ENCODE results near the gene SLC2A11.

Gene SLC2A11

DNA sequence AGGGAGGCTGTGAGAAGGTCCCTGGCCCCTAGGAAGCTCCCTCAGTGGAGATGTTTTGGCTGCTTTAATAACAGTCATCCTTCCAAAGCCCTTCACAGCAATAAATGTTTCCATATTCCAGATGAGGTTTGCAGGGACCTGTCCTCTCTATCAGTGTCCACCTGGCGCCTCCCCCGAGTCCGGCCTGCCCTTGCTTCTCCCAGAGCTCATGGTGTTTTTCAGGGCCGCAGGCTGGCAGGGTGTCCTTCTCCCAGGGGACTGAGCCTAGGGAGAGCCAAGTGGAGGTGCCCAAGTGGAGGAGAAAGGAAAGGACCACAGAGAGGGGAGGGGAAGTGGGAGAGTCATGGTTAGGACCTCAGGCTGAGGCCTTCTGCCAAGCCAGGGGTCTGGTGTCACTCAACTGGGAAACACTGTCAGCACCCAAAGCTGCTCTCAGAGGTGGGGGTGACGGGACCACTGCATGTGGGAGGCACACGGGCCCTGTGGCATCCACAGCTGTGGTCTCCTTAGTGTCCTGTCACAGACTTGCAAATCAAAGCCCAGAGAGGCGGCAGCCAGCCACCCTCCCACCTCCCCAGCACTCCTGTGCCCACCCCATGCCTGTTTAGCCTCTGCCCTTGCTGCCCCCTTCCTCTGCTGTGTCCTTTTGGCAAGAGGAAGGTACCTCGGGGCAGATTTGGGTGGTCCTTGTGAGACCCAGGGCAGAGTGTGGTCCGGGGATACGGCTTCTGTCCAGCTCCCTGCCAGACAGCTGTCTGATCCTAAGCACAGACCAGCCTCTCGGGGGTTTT, 25.3 kb upstream of the SLC2A11 start:
- no peak for DNase-seq

DNA sequence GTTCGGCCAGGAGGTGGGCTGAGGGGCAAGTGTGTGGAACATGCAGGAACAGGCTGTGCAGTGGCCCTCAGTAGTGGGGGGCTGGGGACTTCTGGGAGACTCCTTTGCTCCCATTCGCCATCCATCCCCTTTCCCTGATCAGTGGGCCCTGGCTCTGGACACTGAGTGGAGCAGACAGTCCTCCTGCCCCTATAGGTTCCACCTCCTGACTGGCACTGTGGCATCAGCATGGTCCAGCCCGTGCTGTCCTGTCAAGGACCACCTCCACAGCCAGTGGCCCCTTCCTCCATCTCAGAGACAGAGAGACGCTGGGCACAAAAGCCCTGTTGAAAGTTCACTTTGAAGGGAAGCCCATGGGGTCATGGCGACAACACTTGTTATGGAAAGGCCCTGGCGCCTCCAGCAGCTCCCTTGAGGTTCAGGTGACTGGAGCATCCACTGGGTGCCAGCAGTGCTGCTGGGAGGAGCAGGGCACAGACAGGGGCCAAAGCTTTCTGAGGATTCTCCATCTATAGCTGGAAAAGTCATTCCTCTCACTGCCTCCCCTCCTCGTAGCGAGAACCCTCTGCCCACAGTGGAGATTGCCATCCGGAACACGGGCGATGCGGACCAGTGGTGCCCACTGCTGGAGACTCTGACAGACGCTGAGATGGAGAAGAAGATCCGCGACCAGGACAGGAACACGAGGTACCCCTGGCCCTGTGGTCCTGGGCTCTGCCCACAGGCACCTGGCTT, 24.5 kb upstream of the SLC2A11 start:
- no peak for DNase-seq

DNA sequence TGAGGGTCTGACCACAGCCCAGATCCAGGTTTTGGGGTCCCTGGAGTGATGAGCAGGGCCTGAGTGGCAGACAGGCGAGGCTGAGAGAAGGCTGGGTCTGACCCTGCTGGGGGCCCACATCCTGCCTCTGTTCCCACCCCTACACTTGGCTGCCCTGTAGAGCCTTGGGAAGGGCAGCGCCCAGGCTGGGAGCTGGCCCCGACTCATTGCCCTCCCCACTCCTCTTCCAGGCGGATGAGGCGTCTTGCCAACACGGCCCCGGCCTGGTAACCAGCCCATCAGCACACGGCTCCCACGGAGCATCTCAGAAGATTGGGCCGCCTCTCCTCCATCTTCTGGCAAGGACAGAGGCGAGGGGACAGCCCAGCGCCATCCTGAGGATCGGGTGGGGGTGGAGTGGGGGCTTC, 23.8 kb upstream of the SLC2A11 start:
- DNase-seq, result no peak

DNA sequence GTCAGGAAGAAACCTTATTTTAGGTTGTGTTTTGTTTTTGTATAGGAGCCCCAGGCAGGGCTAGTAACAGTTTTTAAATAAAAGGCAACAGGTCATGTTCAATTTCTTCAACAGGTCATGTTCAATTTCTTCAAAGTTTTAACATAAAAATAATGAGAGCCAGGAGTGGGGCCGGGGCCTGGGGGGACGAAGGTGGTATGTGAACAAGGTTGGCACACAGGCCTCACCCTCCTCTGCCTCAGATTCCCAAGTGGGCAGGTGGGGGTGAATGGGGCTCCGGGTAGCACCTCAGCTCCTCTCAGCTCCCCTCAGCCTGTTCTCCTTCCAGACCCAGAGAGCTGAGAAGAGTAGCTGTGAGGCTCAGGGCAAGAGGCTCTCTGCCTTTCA, 23.3 kb upstream of the SLC2A11 start:
- DNase-seq, result no peak

DNA sequence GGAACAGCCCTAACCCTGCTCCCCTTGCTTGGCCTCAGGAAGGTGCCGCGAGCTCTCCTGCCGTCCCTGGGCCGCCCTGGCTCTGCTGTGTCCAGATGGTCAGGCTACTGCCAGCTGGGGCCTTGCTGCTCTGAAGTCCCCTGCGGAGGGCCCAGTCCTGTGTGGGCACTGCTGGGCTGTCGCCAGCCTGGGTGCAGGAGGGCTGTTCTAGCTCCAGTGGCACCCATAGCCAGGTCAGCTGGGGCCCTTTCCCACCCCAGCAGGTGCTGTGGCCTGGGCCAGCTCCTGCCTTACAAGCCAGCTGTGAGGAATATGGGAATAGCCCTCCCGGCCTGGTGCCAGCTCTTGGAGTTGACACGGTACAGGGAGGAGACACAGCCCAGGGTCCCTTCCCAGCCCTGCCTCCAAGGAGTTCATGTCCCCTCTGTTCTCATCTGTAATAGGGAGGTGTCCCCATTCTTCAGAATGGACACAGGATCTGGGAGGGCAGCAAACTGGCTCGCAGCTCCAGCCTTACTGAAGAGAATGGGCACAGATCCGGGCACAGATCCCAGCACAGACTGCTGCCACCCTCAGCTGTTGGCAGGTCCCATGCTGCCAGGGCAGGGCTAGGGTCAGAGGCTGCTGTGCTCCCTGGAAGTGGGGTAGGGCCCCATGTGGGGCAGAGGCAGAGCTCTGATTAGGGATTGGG, 22.7 kb upstream of the SLC2A11 start:
- DNase-seq, result no peak

DNA sequence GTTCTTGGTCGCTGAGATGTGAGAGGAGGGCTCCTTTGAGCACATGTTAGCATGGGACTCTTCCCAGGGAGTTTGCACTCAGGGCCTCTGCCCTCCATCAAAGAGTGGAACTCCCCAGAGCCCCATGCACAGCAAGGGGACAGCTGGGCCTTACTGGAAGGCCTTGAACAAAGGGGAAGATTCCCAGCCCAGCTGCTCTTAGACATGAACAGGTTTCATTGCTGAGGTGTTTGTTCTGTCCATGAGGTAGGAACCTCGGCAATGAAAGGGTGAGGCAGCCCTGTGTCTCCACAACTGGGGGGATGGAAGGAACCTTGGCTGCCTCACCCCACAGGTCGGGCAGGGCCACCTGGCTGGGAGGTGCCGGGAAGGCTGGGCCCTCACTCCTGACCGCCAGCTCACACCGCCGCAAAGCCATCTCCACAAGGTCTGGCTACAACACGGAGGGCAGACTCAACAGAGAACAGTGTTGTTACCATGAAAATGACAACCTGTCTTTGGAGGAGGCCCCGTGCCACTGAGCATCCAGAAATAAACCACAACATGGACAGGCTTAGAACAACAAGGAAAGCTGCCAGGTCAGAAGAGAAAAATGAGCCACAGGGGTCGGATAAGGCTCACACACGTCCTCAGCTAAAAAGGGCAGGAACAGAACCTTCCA, 22.1 kb upstream of the SLC2A11 start:
- DNase-seq, result no peak

DNA sequence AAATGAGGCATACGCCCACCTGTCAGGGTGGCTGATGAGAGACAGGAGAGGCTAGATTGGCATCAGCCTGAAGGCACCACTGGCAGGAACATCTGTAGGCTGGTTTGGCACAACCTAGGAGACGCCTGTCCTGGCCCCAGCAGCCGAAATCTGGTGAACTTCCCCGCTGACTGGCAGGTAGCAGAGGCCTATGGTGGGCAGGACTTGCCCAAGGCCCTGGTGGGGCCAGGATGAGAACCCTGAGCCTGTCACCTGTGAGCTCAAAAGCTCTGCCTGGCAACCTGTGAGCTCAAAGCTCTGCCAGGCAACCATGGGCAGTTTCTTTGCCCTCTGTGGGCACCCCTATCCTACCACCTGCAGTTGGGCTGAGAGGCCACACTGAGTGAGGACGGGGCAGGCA, 21.4 kb upstream of the SLC2A11 start:
- no peak for DNase-seq

DNA sequence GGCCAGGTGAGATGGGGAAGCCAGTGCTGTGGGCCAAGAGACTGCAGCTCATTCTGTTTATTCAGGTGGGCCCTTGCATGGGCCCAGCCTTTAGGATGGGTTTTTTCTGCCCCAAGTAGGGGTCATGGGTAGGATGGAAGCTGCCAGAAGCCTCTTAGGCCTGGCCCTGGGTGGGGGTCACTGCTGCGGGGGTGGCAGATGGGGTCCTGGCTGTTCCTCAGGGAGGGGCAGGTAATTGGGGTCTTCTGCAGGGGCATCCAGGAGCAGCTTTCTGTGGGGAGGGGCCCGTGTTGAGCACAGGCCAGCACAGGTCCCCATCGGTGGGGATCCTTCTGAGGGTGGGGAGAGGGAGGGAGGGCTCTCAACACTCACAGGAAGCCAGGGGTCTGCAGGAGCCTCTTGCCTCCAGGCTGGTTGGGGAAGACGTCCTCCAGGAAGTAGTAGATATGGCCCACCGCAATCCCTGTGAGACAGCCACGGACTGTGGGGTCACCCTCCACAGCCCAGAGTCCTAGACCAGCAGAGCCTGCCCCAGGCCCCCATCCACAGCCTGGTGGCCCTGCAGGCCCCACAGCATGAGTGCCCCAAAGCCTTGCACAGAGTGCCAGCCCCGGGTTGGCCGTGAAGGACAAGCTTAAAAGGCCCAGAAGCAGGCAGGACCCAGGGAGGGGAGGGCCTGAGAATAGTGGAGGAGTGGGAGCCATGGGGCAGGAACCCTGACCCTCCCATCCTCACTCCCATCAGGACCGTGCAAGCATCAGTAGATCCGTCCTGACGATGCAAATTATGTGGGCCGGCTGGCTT, 20.8 kb upstream of the SLC2A11 start:
- DNase-seq, result no peak

DNA sequence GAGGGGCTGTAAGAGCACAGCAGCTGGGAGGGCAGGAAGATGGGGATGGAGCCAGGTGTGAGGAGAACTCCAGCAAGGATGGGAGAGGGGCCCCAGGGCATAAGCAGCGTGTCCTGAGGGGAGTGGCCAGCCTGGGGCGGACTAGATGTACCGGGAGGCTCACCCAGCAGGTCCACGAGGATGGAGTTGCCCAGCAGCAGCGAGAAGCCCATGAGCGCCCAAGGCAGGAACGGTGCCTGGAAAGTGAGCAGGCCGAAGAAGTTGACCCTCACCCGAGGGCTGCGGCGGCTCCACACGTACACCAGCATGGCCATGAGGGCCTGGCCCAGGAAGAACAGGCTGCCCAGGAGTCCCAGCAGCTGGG, 20.2 kb upstream of the SLC2A11 start:
- no peak for DNase-seq

DNA sequence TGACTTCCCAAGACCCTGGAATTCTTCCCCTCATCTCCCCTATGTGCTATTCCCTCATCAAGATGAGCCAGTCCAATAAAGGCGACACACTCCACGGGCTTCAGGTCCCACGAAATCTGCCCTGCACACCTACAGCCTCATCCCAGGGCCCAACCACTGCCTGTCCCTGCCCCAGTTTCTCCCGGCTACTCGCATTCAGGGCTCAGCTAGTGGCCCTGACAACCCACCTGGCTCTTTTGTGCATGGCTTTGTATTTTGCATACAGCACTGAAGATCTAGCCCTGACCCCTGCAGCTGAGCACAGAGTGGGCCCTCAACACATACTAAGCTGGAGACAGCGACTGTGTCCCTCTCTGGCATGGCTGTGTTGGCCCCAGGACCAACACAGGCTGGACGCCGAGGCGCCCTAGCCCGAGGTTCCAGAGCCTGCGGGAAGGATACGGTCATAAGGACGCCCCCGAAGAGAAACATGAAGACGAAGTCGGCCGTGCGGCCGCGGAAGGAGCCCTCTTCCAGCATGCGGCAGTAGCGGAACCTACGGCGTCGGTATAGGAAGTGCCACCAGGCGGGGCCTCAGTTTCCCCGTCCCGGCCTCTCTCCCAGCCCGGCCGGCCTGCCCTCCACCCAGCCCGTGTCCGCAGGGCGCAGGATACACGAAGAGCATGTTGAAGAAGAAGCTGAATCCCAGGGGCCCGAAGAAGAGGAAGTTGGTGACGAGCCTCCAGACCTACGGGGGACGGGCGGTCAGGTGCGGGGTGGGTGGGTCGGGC, 19.6 kb upstream of the SLC2A11 start:
- DNase-seq, result no peak

DNA sequence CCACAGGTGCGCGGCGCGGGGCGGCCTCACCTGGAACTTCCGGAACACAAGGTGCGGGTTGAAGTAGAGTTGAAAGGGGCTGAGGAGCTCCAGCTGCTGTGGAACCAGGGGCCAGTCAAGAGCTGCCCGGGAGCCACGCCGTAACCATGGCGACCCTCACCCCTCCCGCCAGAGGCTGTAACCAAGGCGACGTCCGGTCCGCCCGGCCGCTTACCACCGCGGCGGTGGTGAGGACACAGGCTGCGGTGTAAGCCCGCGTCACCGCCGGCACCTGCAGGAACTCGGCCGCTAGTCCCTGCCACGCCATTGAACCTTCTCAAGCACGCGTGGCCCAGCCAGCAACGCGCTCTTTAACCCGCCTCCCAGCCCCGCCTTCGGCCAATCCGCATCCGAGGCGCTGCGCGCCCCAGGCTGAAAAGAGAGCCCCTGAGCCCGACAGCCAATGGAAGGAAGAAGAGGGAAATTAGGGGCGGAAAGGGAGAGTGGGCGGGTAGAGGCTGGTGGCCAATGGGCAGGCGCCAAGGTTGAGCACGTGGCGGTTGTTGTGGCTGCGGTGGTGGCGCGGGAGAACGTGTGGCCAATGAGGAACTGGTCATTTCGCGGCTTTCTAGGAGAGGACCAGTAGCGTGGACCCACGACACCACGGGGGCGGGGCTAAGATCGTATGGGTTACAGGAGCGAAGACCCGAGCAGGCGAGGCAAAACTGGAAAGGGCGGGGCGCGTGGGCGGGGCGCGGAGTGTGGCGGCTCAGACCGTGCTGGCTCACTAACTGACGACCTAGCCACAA, 18.8 kb upstream of the SLC2A11 start, which contains the start of gene DERL3:
TSS of gene DERL3 (minus strand) at position 326 of the 788 bp plus-strand sequence. CDS start at position 307, 19 bp downstream.
- DNase-seq, result peak; percentile 95

DNA sequence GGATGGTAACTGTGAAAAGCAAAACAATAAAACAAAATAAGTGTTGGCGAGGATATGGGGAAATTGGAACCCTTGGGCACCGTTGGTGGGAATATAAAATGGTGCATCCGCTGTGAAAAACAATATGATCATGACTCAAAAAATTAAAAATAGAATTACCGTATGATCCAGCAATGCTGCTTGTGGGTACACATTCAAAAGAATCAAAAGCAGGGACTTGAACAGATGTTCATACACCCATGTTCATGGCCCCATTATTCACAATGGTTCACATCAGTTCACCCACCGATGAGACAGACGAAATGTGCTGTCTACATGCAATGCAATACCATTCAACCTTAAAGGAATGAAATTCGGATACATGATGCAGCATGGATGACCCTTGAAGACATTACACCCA, 17.6 kb upstream of the SLC2A11 start:
- DNase-seq, result no peak

DNA sequence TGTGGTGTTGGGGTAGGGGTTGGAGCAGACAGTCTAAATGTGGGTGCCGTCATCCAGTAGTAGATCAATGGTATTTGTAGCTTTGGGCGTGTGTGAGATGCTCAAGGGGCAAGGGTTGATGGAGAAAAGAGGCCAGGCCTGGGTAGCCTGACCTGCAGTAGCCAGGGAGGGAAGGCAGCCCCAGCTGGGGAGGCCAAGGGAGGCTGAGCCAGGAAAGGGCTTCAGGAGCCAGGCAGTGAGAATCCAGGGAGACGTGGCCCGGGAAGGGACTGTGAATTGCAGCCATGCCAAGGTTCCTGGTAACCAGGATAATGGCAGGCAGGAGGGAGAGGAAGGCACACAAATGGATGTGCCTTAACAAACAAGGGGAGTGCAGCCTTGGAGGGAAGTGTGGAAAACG, 16.4 kb upstream of the SLC2A11 start:
- no peak for DNase-seq

DNA sequence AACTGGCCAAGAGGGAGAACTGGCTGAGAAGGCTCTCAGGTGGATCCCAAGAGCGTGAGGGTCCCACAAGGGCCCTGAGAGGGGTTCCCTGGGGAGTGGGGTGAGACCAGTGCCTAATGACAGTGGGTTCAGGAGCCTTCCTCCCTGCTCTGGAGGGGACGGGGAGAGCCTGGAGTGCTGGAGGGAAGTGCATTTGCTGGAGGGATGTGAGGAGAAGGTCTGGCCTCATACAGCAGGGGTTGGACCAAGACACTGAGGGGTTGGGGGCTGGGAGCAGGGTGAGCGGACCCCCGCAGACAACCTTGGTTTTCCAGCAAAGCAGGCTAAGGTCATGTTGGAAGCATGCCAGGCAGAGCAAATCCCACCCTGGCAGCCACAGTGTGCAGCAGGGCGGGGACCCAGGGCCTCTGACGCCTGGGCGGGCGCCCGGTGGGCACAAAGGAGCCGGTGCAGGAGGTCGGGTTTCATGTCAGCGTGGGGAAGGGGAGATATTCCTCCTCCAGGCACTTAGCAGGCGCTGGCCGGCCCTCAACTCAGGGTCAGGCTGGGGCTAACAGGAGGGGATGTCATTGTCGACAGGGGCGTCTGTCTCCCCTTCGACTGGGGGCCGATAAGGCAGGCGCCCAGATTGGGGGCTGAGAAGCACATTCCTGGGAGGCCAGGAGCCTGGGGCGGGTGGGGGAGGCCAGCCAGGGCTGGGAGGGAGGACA, 15.8 kb upstream of the SLC2A11 start:
- DNase-seq, result no peak

DNA sequence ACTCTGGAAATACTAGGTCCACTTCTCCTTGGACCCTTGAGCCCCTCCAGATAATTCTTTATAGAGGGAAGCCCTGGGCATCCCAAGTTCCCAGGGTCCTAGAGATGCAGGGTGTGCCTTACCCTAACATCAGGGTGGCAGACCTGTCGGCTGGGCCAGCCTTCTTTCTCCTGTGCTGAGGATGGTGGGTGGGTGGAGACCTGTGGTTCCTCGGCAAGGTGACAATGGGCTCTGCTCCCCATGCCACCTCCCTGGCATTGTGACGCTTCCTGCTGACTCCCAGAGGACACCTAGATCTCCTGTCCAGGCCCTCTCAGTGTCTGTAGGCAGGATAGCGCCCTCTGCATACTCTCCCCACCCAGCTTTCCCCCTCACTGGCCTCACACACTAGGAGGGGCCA, 15.1 kb upstream of the SLC2A11 start:
- DNase-seq, result no peak

DNA sequence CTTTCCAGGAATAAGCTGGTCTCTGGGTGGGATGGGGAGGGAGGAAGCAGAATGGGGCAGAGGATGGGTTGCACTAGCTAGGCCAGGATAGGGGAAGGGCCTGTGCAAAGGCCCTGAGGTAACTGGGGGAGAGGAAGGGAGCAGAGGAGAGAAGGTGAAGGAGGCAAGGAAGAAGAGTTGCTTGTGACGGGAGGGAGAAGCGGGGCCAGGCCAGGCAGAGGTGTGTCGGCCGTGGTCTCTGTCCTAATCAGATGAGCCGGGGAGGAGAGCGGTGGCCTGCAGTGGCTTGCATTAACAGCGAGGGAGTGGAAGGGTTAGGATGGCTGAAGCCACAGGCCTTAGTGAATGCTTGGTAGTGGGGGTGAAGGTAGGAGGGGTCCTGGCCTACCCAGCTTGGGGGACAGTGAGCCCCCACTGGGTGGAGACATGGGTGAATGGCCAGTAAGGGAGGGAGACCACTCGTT, 12.9 kb upstream of the SLC2A11 start:
- DNase-seq, result no peak

DNA sequence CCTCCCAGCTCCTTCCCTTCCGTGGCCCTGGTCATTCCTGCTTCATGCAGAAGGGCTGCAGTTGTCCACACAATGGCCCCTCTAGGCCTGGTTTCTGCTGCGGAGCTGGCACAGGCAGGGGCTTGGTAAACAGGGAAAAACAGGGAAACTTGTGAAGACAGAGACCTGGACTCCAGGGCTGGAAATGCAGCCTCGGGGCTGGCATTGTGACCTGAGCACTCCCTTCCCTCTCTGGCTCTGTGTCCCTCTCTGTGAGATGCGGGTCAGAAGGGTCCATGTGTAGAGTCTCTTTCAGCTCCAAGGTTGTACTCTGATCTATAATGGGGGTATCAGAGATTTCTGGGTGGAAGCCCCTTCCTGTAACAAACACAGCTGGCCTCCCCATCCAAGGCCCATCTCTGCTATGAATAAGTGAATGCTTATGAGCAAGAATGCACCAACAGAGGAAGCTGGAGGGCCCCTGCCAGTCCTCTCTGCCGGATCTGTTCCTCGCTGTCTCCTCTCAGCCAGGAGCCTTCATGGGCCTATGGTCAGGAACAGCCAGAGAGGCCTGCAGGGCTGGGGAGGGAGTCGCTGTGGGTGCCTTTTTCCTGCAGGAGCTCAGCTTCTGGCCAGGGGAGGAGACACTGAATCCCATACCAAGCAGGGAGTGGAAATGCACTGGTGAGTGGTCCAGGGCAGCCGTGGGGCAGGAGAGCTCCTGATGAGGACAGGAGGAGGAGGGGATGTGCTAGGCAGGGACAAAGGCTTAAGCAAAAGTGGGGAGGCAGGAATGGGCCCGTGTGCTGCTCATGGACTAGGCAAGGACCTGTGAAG, 12.2 kb upstream of the SLC2A11 start:
- DNase-seq, result no peak

DNA sequence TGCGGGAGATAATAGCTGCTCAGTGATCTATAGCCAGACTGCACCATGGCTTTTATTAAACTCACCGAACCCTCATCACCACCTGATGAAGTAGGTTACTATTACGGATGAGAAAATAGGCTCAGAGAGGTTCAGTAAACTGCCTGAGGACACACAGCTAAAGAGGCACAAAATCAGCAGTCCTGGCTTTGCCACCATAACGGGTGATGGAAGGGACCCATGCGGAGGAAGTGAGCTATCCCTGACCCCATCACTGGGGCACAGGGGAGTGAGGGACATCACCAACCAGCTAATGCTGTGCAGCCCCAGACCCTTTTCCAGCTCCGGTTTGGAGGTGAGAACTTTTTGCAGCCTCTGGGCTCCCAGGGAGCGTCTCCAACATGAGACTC, 11.6 kb upstream of the SLC2A11 start:
- no peak for DNase-seq

DNA sequence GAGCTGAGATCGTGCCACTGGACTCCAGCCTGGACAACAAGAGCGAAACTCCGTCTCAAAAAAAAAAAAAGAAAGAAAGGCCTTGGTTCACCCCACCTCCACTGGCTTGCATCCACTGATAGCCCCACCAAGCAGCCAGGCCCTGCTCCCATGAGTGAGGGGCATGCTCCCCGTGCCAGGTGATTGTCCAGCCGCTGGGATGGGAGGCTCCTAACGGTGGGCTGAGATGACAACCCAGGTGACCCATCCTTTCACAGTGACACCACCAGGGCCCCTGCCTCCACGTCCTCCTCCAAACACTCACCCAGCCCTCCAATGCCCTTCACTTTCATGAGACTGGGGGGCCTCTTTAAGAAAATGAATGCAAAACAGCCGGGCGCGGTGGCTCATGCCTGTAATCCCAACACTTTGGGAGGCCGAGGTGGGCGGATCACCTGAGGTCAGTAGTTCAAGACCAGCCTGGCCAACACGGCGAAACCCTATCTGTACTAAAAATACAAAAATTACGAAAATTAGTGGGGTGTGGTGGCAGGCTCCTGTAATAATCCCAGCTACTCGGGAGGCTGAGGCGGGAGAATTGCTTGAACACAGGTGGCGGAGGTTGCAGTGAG, 10.3 kb upstream of the SLC2A11 start:
- no peak for DNase-seq
